ENCODE data around the gene DIPK1B. TPM values are rescaled to one million over a fixed set of nuclear protein-coding genes. Genes with fewer than 3 reads are reported as not detected.
"Not testable (repeated sequence)": the region's sequence is repeated elsewhere in the genome, so short reads cannot be mapped to it uniquely, and the experiment has no call there.

Gene DIPK1B
- polyA plus RNA-seq, 1 experiment: 2.8 TPM

GRCh38 chr9:136753371-136754058, 41.1 kb downstream of the DIPK1B start:
- ChIA-PET POLR2A (no interaction called here), CTCF (no interaction called here)
- H3K4me3 ChIP-seq (ENCODE audit: low read depth, low read length): no peak overlapping the region
- H3K27me3 ChIP-seq (ENCODE audit: control insufficient read depth, insufficient read depth, low read length): peaks cover 23% of the 10 kb centered on the region
- H3K9me3 ChIP-seq (ENCODE audit: control insufficient read depth, insufficient read depth, low read length): peaks cover 45% of the 10 kb centered on the region
- TF ChIP-seq, protein P1, sequence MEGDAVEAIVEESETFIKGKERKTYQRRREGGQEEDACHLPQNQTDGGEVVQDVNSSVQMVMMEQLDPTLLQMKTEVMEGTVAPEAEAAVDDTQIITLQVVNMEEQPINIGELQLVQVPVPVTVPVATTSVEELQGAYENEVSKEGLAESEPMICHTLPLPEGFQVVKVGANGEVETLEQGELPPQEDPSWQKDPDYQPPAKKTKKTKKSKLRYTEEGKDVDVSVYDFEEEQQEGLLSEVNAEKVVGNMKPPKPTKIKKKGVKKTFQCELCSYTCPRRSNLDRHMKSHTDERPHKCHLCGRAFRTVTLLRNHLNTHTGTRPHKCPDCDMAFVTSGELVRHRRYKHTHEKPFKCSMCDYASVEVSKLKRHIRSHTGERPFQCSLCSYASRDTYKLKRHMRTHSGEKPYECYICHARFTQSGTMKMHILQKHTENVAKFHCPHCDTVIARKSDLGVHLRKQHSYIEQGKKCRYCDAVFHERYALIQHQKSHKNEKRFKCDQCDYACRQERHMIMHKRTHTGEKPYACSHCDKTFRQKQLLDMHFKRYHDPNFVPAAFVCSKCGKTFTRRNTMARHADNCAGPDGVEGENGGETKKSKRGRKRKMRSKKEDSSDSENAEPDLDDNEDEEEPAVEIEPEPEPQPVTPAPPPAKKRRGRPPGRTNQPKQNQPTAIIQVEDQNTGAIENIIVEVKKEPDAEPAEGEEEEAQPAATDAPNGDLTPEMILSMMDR (IDR thresholded peaks at IDR 0.05; ENCODE audit: low read depth, low read length): no peak
- no peak overlapping the region for H3K27ac ChIP-seq (ENCODE audit: low read depth, low read length)
- DNase-seq (ENCODE audit: low read depth, low spot score): no peak

GRCh38 chr9:136754059-136754572, 41.7 kb downstream of the DIPK1B start:
- no peak overlapping the region for H3K27ac ChIP-seq (ENCODE audit: low read depth, low read length)
- peaks cover 45% of the 10 kb centered on the region for H3K9me3 ChIP-seq (ENCODE audit: control insufficient read depth, insufficient read depth, low read length)
- H3K4me3 ChIP-seq (ENCODE audit: low read depth, low read length): no peak overlapping the region
- ChIA-PET CTCF (no interaction called here), POLR2A (no interaction called here)
- peaks cover 19% of the 10 kb centered on the region for H3K27me3 ChIP-seq (ENCODE audit: control insufficient read depth, insufficient read depth, low read length)
- no peak for DNase-seq (ENCODE audit: low read depth, low spot score)
- TF ChIP-seq, protein P1 (IDR thresholded peaks at IDR 0.05; ENCODE audit: low read depth, low read length): no peak

- peaks cover 19% of the 10 kb centered on the region for H3K27me3 ChIP-seq (ENCODE audit: control insufficient read depth, insufficient read depth, low read length)
- DNase-seq (ENCODE audit: low read depth, low spot score): no peak
- peaks cover 45% of the 10 kb centered on the region for H3K9me3 ChIP-seq (ENCODE audit: control insufficient read depth, insufficient read depth, low read length)
- TF ChIP-seq, protein P1 (IDR thresholded peaks at IDR 0.05; ENCODE audit: low read depth, low read length): no peak
- POLR2A ChIA-PET: interaction anchor here (0.6 kb wide), 1 partner anchor 455 kb away, joined by 3 read pairs; no protein-coding TSS in a partner anchor
- no peak overlapping the region for H3K27ac ChIP-seq (ENCODE audit: low read depth, low read length)
- H3K4me3 ChIP-seq (ENCODE audit: low read depth, low read length): no peak overlapping the region
- CTCF ChIA-PET: no interaction called here
Observed at GRCh38 chr9:136754626-136755301, 42.4 kb downstream of the DIPK1B start.

DNA sequence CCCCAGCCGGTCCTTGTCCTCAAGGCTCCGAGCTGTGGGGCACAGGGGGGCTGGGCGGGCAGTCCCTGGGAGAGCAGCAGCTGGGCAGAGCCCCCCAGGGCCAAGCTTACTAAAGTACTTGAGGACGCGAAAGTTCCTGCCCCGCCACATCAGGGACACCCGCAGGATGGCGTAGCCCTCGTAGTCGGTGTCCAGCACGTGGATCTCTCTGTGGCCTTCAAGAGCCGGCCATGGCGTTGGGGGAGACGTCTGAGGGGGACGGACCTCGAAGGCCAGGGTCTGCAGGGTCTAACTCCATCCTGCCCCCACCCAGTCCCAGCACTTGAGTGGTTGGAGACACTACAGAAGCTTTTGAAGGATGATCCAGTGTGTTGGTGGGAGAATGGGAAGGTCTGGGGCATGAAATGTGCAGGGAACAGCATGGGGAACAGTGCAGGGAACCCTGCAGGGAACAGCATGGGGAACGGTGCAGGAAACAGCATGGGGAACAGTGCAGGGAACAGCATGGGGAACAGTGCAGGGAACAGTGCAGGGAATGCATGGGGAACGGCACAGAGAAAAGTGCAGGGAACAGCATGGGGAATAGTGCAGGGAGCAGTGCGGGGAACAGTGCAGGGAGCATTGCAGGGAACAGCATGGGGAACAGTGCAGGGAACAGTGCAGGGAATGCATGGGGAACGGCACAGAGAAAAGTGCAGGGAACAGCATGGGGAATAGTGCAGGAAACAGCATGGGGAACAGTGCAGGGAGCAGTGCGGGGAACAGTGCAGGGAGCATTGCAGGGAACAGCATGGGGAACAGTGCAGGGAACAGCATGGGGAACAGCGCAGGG, 43.1 kb downstream of the DIPK1B start:
- CTCF ChIA-PET; DNase-seq (ENCODE audit: low read depth, low spot score); H3K4me3 ChIP-seq (ENCODE audit: low read depth, low read length); H3K27ac ChIP-seq (ENCODE audit: low read depth, low read length): not testable (repeated sequence)
- Histone ChIP-seq H3K9me3 (ENCODE audit: control insufficient read depth, insufficient read depth, low read length) (peaks cover 45% of the 10 kb centered on the region), H3K27me3 (ENCODE audit: control insufficient read depth, insufficient read depth, low read length) (peaks cover 19% of the 10 kb centered on the region)
- POLR2A ChIA-PET: interaction anchor here (0.6 kb wide), 1 partner anchor 455 kb away, joined by 3 read pairs; no protein-coding TSS in a partner anchor

- POLR2A ChIA-PET: no interaction called here
- DNase-seq (ENCODE audit: low read depth, low spot score): no peak
Observed at GRCh38 chr9:136756134-136756438, 43.7 kb downstream of the DIPK1B start.

More at GRCh38 chr9:136756134-136756438, 43.7 kb downstream of the DIPK1B start:
- H3K27ac ChIP-seq (ENCODE audit: low read depth, low read length): no peak overlapping the region
- peaks cover 17% of the 10 kb centered on the region for H3K27me3 ChIP-seq (ENCODE audit: control insufficient read depth, insufficient read depth, low read length)
- CTCF ChIA-PET: no interaction called here
- H3K9me3 ChIP-seq (ENCODE audit: control insufficient read depth, insufficient read depth, low read length): peaks cover 45% of the 10 kb centered on the region
- TF ChIP-seq, protein P1 (IDR thresholded peaks at IDR 0.05; ENCODE audit: low read depth, low read length): no peak
- H3K4me3 ChIP-seq (ENCODE audit: low read depth, low read length): no peak overlapping the region

Measured in AG04450 (cell line).